CD4-positive, alpha-beta T cell treated with Interleukin-6 for 4 hours (primary cell): ENCODE data around the gene OR52E6.

Experiments used
- DNase-seq: peaks from one replicate; pipeline ENCODE4 v3.0.0-alpha.2; 2020; ENCODE audit warnings: mixed read lengths

Gene OR52E6

GRCh38 chr11:5841797-5842196 lies at the start of gene OR52E6:
OR52E6 (minus strand) TSS chr11:5841897; CDS start chr11:5841897, 0 bp downstream.
- DNase-seq, result no peak

- no peak for DNase-seq
Observed at GRCh38 chr11:5891216-5891800, 49.6 kb upstream of the OR52E6 start.

GRCh38 chr11:5887661-5888060 lies 46.0 kb upstream of the OR52E6 start:
- no peak for DNase-seq

- DNase-seq, result no peak
Observed at GRCh38 chr11:5887172-5887571, 45.5 kb upstream of the OR52E6 start.

- no peak for DNase-seq
Observed at GRCh38 chr11:5881756-5882155, 40.1 kb upstream of the OR52E6 start.

GRCh38 chr11:5880329-5880728 lies 38.6 kb upstream of the OR52E6 start, which contains the start of gene OR52E4:
OR52E4 (plus strand) TSS chr11:5880629; CDS start chr11:5884293, 3,664 bp downstream.
- no peak for DNase-seq

- DNase-seq, result no peak
Observed at GRCh38 chr11:5878564-5878963, 36.9 kb upstream of the OR52E6 start.

- no peak for DNase-seq
Observed at GRCh38 chr11:5865826-5866225, 24.1 kb upstream of the OR52E6 start.

GRCh38 chr11:5857590-5857989 lies 15.9 kb upstream of the OR52E6 start, which contains the start of gene OR52E8:
OR52E8 (minus strand) TSS chr11:5857690; CDS start chr11:5857690, 0 bp downstream.
- DNase-seq, result no peak

- DNase-seq, result no peak
Observed at GRCh38 chr11:5851002-5851401, 9.3 kb upstream of the OR52E6 start.

GRCh38 chr11:5847711-5848110 lies 6.0 kb upstream of the OR52E6 start:
- DNase-seq, result no peak

- DNase-seq, result no peak
Observed at GRCh38 chr11:5846701-5847100, 5.0 kb upstream of the OR52E6 start.

GRCh38 chr11:5837695-5838094 lies 4.0 kb downstream of the OR52E6 start:
- DNase-seq, result no peak

GRCh38 chr11:5833446-5833845 lies 8.3 kb downstream of the OR52E6 start:
- no peak for DNase-seq

- DNase-seq, result no peak
Observed at GRCh38 chr11:5831196-5831829, 10.4 kb downstream of the OR52E6 start.

- no peak for DNase-seq
Observed at GRCh38 chr11:5818245-5818886, 23.3 kb downstream of the OR52E6 start.

GRCh38 chr11:5815534-5815933 lies 26.2 kb downstream of the OR52E6 start:
- DNase-seq, result no peak

GRCh38 chr11:5809905-5810795 lies 31.5 kb downstream of the OR52E6 start:
- no peak for DNase-seq

GRCh38 chr11:5809122-5809519 lies 32.6 kb downstream of the OR52E6 start:
- DNase-seq, result no peak

GRCh38 chr11:5808500-5809121 lies 33.1 kb downstream of the OR52E6 start, which contains the start of gene OR52N2:
OR52N2 (plus strand) TSS chr11:5808924; CDS start chr11:5820336, 11,412 bp downstream.
- DNase-seq, result peak; percentile 78

GRCh38 chr11:5807580-5807979 lies 34.1 kb downstream of the OR52E6 start:
- no peak for DNase-seq

GRCh38 chr11:5803982-5804381 lies 37.7 kb downstream of the OR52E6 start:
- no peak for DNase-seq
